ENCODE measurements around the gene GOLIM4. TPM values are rescaled to one million over a fixed set of nuclear protein-coding genes. Genes with fewer than 3 reads are reported as not detected.

GOLIM4 gene
- 10 to 100 TPM; 13.7 to 17.9 (median 17.9) TPM for total RNA-seq
- total RNA-seq (2013), result 18.4 TPM

GRCh38 chr3:168095611-168096209 lies at the start of gene GOLIM4:
TSS of gene GOLIM4 (minus strand) at chr3:168095924. CDS start at chr3:168095285, 639 bp downstream.
- Histone ChIP-seq H3K27me3 (ENCODE audit: control insufficient read depth, insufficient read depth, low read length) (no peaks in the 10 kb centered on the region), H3K4me3 (ENCODE audit: low read length) (peak within 1 kb of the TSS; percentile 82), H3K36me3 (ENCODE audit: control insufficient read depth, insufficient read depth, low read length) (no peaks in the 10 kb centered on the region), H3K9me3 (ENCODE audit: control insufficient read depth, insufficient read depth, low read length) (no peaks in the 10 kb centered on the region), H3K4me1 (ENCODE audit: control insufficient read depth, insufficient read depth, low read length) (peaks cover 11% of the 10 kb centered on the region), H3K27ac (ENCODE audit: low read length) (peak within 1 kb of the TSS; percentile 85)
- intact Hi-C loops (cut with micrococcal nuclease), result loop anchor here (2.0 to 5.0 kb wide), 2 partner anchors 49 to 72 kb away; no protein-coding TSS in a partner anchor
- TF ChIP-seq CTCF (IDR thresholded peaks at IDR 0.05), result no peak
- Mint-ChIP-seq H3K9me3 (no peaks in the 10 kb centered on the region), H3K4me3 (peak within 1 kb of the TSS; percentile 95), H3K36me3 (no peaks in the 10 kb centered on the region), H3K27me3 (ENCODE audit: low read depth in 2 of 2) (peaks cover 0 to under 1% of the 10 kb centered on the region in 2 donors), H3K4me1 (peaks cover 22 to 29% of the 10 kb centered on the region in 2 donors), H3K27ac (peak within 1 kb of the TSS; percentile 79 to 96)
- DNase-seq, result peak; percentile 62 to 81
- ATAC-seq, result peak; percentile 79 to 90 (median 80)
- WGBS (ENCODE audit: insufficient coverage), result under 1% methylated on average over 52 of the region's 52 CpGs

DNA sequence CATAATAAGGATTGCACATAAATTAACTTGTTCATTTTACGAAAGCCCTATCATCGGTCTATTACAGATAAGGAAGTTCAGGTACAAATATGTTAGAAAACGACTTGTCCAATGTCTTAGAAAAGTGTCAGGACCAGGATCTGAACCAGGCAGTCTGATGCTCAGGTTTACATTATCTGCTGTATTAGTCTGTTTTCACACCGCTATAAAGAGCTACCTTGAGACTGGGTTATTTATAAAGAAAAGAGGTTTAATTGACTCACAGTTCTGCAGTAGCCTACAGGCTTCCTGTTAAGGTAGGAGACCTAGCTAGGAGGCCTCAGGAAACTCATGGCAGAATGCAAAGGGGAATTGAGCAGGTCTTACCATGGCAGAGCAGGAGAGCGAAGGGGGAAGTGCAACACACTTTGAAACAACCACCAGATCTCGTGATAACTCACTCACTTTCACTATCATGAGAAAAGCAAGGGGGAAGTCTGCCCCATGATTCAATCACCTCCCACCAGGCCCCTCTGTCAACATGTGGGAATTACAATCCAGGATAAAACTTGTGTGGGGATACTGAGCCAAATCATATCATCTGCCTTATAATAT lies 45.8 kb upstream of the GOLIM4 start:
- TF ChIP-seq CTCF (IDR thresholded peaks at IDR 0.05), result no peak
- H3K4me3 ChIP-seq (ENCODE audit: low read length), result no peak overlapping the region

DNA sequence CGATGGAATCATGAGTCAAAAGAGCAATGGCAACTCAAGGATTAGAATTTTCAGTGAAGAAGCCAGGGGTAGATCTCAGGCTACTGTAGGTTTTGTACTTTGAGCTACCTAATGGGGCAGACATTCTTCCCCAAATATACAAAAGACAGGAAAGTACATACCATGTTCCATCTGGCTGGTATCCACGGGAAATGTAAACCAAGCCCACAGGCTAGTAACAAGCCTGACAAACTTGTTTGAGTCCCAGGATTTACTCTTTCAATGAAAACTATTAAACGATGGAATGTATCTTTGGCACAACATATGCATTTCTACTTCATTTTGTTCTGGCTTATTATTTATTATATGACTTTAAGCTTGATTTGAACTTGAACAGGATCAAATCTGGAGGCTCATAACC lies 44.2 kb upstream of the GOLIM4 start:
- Histone ChIP-seq H3K4me1 (ENCODE audit: control insufficient read depth, insufficient read depth, low read length) (no peaks in the 10 kb centered on the region), H3K36me3 (ENCODE audit: control insufficient read depth, insufficient read depth, low read length) (no peaks in the 10 kb centered on the region), H3K27ac (ENCODE audit: low read length) (no peak overlapping the region), H3K4me3 (ENCODE audit: low read length) (no peak overlapping the region), H3K9me3 (ENCODE audit: control insufficient read depth, insufficient read depth, low read length) (no peaks in the 10 kb centered on the region), H3K27me3 (ENCODE audit: control insufficient read depth, insufficient read depth, low read length) (no peaks in the 10 kb centered on the region)
- Mint-ChIP-seq H3K36me3 (no peaks in the 10 kb centered on the region), H3K27me3 (ENCODE audit: low read depth in 2 of 2) (no peaks in the 10 kb centered on the region), H3K4me3 (no peak overlapping the region), H3K27ac (no peak overlapping the region), H3K4me1 (no peaks in the 10 kb centered on the region), H3K9me3 (no peaks in the 10 kb centered on the region)
- intact Hi-C loops (cut with micrococcal nuclease), result no loop called here
- 88% methylated on average over 3 of the region's 3 CpGs for WGBS (ENCODE audit: insufficient coverage)
- TF ChIP-seq CTCF (IDR thresholded peaks at IDR 0.05), result no peak
- DNase-seq (no peak), ATAC-seq (no peak)

More for the DNA sequence above, 45.8 kb upstream of the GOLIM4 start:
- Mint-ChIP-seq H3K27me3 (ENCODE audit: low read depth in 2 of 2) (peaks cover 0 to 3% of the 10 kb centered on the region in 2 donors), H3K9me3 (no peaks in the 10 kb centered on the region), H3K4me1 (no peaks in the 10 kb centered on the region), H3K4me3 (no peak overlapping the region), H3K36me3 (no peaks in the 10 kb centered on the region), H3K27ac (no peak overlapping the region)
- Histone ChIP-seq H3K36me3 (ENCODE audit: control insufficient read depth, insufficient read depth, low read length) (no peaks in the 10 kb centered on the region), H3K4me1 (ENCODE audit: control insufficient read depth, insufficient read depth, low read length) (no peaks in the 10 kb centered on the region), H3K9me3 (ENCODE audit: control insufficient read depth, insufficient read depth, low read length) (no peaks in the 10 kb centered on the region), H3K27me3 (ENCODE audit: control insufficient read depth, insufficient read depth, low read length) (no peaks in the 10 kb centered on the region), H3K27ac (ENCODE audit: low read length) (no peak overlapping the region)
- intact Hi-C loops (cut with micrococcal nuclease), result no loop called here
- 76% methylated on average over 6 of the region's 6 CpGs for WGBS (ENCODE audit: insufficient coverage)
- DNase-seq, result no peak
- peak in 1 of 3 donors; percentile 53 for ATAC-seq

Data from natural killer cell (primary cell).